ENCODE data around the gene LUC7L3.

Gene LUC7L3

DNA sequence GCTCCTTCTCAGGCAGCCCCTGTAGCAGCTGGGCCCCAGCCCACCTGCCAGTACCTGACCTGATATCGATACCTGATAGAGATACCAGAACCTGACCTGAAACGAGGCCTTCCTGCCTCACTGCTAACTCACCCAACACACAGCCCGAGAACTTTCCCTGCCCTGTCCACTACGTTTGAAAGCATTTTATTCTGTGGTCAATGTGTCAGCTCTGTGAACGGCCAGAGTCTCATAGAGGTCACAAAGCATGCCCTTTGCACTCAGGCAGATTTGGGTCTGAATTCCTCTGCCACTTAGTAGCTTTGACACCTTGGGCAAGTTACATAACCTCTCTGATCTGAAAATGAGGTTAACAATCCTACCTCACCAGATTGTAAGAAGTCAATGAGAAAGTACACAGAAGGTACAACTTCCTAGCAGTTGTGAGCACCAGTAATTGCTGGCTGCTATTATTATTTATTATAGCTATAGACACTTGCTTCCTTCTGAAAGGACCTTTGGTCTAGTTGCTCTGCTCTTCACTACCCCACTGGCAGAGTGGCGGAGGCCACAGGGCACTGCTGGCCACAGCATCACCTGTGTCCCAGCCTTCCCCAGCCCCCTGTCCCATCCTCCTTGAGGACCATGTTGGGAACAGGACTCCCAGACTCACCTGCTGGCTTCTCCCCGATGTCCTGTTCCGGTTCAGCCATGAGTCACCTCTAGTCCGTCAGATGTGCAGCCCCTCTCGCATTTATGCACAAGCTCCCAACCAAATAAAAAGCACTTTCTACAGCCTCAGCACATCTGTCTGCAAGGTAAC is 47.0 kb downstream of the LUC7L3 start:
- TF ChIP-seq POLR2AphosphoS5 (IDR thresholded peaks at IDR 0.05; ENCODE audit: low read depth): no peak
- no peak for TF ChIP-seq SPI1 (IDR thresholded peaks at IDR 0.05; ENCODE audit: borderline replicate concordance, low read depth)
- TF ChIP-seq, protein P1, sequence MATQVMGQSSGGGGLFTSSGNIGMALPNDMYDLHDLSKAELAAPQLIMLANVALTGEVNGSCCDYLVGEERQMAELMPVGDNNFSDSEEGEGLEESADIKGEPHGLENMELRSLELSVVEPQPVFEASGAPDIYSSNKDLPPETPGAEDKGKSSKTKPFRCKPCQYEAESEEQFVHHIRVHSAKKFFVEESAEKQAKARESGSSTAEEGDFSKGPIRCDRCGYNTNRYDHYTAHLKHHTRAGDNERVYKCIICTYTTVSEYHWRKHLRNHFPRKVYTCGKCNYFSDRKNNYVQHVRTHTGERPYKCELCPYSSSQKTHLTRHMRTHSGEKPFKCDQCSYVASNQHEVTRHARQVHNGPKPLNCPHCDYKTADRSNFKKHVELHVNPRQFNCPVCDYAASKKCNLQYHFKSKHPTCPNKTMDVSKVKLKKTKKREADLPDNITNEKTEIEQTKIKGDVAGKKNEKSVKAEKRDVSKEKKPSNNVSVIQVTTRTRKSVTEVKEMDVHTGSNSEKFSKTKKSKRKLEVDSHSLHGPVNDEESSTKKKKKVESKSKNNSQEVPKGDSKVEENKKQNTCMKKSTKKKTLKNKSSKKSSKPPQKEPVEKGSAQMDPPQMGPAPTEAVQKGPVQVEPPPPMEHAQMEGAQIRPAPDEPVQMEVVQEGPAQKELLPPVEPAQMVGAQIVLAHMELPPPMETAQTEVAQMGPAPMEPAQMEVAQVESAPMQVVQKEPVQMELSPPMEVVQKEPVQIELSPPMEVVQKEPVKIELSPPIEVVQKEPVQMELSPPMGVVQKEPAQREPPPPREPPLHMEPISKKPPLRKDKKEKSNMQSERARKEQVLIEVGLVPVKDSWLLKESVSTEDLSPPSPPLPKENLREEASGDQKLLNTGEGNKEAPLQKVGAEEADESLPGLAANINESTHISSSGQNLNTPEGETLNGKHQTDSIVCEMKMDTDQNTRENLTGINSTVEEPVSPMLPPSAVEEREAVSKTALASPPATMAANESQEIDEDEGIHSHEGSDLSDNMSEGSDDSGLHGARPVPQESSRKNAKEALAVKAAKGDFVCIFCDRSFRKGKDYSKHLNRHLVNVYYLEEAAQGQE (IDR thresholded peaks at IDR 0.05; ENCODE audit: insufficient replicate concordance, low read depth): no peak
- TF ChIP-seq GABPA (IDR thresholded peaks at IDR 0.05; ENCODE audit: low read depth): no peak
- TF ChIP-seq, protein P2, sequence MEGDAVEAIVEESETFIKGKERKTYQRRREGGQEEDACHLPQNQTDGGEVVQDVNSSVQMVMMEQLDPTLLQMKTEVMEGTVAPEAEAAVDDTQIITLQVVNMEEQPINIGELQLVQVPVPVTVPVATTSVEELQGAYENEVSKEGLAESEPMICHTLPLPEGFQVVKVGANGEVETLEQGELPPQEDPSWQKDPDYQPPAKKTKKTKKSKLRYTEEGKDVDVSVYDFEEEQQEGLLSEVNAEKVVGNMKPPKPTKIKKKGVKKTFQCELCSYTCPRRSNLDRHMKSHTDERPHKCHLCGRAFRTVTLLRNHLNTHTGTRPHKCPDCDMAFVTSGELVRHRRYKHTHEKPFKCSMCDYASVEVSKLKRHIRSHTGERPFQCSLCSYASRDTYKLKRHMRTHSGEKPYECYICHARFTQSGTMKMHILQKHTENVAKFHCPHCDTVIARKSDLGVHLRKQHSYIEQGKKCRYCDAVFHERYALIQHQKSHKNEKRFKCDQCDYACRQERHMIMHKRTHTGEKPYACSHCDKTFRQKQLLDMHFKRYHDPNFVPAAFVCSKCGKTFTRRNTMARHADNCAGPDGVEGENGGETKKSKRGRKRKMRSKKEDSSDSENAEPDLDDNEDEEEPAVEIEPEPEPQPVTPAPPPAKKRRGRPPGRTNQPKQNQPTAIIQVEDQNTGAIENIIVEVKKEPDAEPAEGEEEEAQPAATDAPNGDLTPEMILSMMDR (IDR thresholded peaks at IDR 0.05; ENCODE audit: insufficient read depth, low read length): no peak
- Histone ChIP-seq H3K4me3 (replicated peaks; ENCODE audit: insufficient read depth, low read length) (no peak overlapping the region), H3K27me3 (ENCODE audit: insufficient read depth, poor library complexity, severe bottlenecking) (no peaks in the 10 kb centered on the region), H3K27ac (replicated peaks) (no peak overlapping the region)
- no peak for DNase-seq (ENCODE audit: low read depth in 1 of 2, low spot score in 1 of 2)

DNA sequence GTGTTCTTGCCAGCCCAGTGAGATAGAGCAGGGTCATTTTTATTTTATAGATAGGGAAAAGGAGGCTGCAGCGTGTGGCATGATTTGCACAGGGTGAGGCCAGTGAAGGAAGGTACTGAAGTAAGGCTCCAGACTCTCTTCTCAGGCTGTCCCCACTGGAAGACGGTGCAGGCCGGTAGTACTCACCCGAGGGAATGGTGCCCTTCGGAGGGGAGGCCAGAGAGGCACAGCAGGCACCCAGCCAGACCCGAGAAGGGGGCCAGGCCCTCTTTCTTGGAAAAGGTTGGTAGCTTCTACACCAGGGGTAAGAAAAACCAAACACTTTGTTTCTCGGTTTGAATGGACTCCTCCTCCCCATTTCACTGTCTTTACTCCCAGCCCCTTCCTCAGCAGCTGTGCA is 47.6 kb downstream of the LUC7L3 start:
- TF ChIP-seq GABPA (IDR thresholded peaks at IDR 0.05; ENCODE audit: low read depth) (no peak), SPI1 (IDR thresholded peaks at IDR 0.05; ENCODE audit: borderline replicate concordance, low read depth) (no peak), POLR2AphosphoS5 (IDR thresholded peaks at IDR 0.05; ENCODE audit: low read depth) (no peak)
- TF ChIP-seq, protein P1 (IDR thresholded peaks at IDR 0.05; ENCODE audit: insufficient replicate concordance, low read depth): no peak
- TF ChIP-seq, protein P2 (IDR thresholded peaks at IDR 0.05; ENCODE audit: insufficient read depth, low read length): no peak
- no peaks in the 10 kb centered on the region for H3K27me3 ChIP-seq (ENCODE audit: insufficient read depth, poor library complexity, severe bottlenecking)
- H3K27ac ChIP-seq (replicated peaks): no peak overlapping the region
- no peak overlapping the region for H3K4me3 ChIP-seq (replicated peaks; ENCODE audit: insufficient read depth, low read length)
- DNase-seq (ENCODE audit: low read depth in 1 of 2, low spot score in 1 of 2): no peak

DNA sequence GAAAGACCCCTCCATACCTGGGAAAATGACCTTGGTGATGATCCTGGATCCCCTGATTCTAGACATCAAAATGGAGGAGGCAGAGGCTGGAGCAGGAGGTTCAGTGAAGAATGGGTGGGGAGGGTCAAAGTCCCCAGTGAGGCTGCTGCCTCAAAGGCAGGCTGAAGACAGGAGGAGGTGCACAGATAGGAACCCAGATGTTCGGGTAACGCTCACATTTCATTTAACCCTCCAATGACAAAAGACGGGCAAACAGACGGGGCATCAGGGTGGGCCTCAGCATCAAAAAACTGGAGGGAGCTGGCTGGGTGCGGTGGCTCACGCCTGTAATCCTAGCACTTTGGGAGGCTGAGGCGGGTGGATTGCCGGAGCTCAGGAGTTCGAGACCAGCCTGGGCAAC is 48.0 kb downstream of the LUC7L3 start, which contains the start of gene ANKRD40CL:
ANKRD40CL (minus strand) TSS at position 73 of the 400 bp plus-strand sequence. CDS start 605 bp downstream, outside the sequence.
- no peak within 1 kb of the TSS for H3K4me3 ChIP-seq (replicated peaks; ENCODE audit: insufficient read depth, low read length)
- TF ChIP-seq SPI1 (IDR thresholded peaks at IDR 0.05; ENCODE audit: borderline replicate concordance, low read depth) (no peak), POLR2AphosphoS5 (IDR thresholded peaks at IDR 0.05; ENCODE audit: low read depth) (no peak), GABPA (IDR thresholded peaks at IDR 0.05; ENCODE audit: low read depth) (no peak)
- TF ChIP-seq, protein P1 (IDR thresholded peaks at IDR 0.05; ENCODE audit: insufficient replicate concordance, low read depth): no peak
- TF ChIP-seq, protein P2 (IDR thresholded peaks at IDR 0.05; ENCODE audit: insufficient read depth, low read length): no peak
- no peak within 1 kb of the TSS for H3K27ac ChIP-seq (replicated peaks)
- no peaks in the 10 kb centered on the region for H3K27me3 ChIP-seq (ENCODE audit: insufficient read depth, poor library complexity, severe bottlenecking)
- DNase-seq (ENCODE audit: low read depth in 1 of 2, low spot score in 1 of 2): no peak
